H1 (cell line): Measurements from ENCODE around the gene DHPS. TPM values are rescaled to one million over a fixed set of nuclear protein-coding genes. Genes with fewer than 3 reads are reported as not detected.

Source experiments
- ATF2 ChIP-seq: IDR thresholded peaks from 2 replicates; pipeline ENCODE4 v1.6.1; 2012; ENCODE audit warnings: low read length, inconsistent platforms
- CHD7 ChIP-seq: fragments of 300-600 bp; sonication (generic); IDR thresholded peaks from 2 replicates; pipeline ENCODE4 v1.7.1; 2012; ENCODE audit warnings: low read length, moderate library complexity, mild to moderate bottlenecking, inconsistent platforms; ENCODE audit not compliant: insufficient replicate concordance
- CTCF ChIP-seq, 3 experiments: IDR thresholded peaks; 1 replicate in 2 of 3; 2 replicates in 1 of 3; pipeline versions ENCODE4 v1.5.1 to v1.6.1; 2011; ENCODE audit warnings: low read length in 3 of 3, mild to moderate bottlenecking in 3 of 3, inconsistent platforms in 2 of 3, low read depth in 1 of 3, moderate library complexity in 1 of 3; ENCODE audit not compliant: insufficient read depth in 1 of 3; ENCODE audit errors: control extremely low read depth in 1 of 3
- GABPA ChIP-seq: IDR thresholded peaks from 2 replicates; pipeline ENCODE4 v1.6.1; 2011; ENCODE audit warnings: mild to moderate bottlenecking, low read length, moderate library complexity, borderline replicate concordance; ENCODE audit not compliant: insufficient read depth
- HDAC2 ChIP-seq, 2 experiments: fragments of 300-600 bp in 1 of 2; sonication (generic) in 1 of 2; IDR thresholded peaks; 2 replicates each; pipeline ENCODE4 v1.6.1; 2011 to 2012; ENCODE audit warnings: low read depth in 2 of 2, low read length in 2 of 2, mild to moderate bottlenecking in 2 of 2, moderate library complexity in 2 of 2, borderline replicate concordance in 1 of 2, inconsistent platforms in 1 of 2
- POLR2A ChIP-seq, 2 experiments: IDR thresholded peaks; 1 replicate in 1 of 2; 2 replicates in 1 of 2; pipeline ENCODE4 v1.6.1; 2011; ENCODE audit warnings: low read depth in 2 of 2, low read length in 2 of 2, mild to moderate bottlenecking in 2 of 2; ENCODE audit errors: control extremely low read depth in 1 of 2
- SUZ12 ChIP-seq: fragments of 200-600 bp; sonication (generic); IDR thresholded peaks from 2 replicates; pipeline ENCODE4 v1.6.1; 2012; ENCODE audit warnings: mild to moderate bottlenecking, inconsistent platforms, low read length, moderate library complexity, mixed read lengths
- polyA plus RNA-seq, 7 experiments: library from polyadenylated mRNA; depleted of rRNA in 3 of 7; stranded (reverse) in 5 of 7; unstranded in 2 of 7; fragments of >200 nt in 5 of 7; fragments of 200-250 nt in 2 of 7; gene quantifications; 1 replicate in 5 of 7; 2 replicates in 1 of 7; 4 replicates in 1 of 7; pipeline versions ENCODE4 v1.2.1 to v1.2.3, GENCODE V29; 2011 to 2013; ENCODE audit warnings: missing spikeins in 2 of 7, mixed read lengths in 2 of 7
- total RNA-seq: library from RNA; stranded (reverse); fragmentation: NEBNext Ultra II Directional; extraction: Animal tissue kit (Norgen Biotek cat#: 25700); gene quantifications from 2 replicates; pipeline ENCODE4 v1.2.1, GENCODE V29; 2021

The DHPS gene
- total and polyA plus RNA-seq, 2 of the 8 experiments (the other 6 are each of a cell fraction or from before 2014, with no cell fraction given): 86.6 to 99.6 TPM

- no peak for TF ChIP-seq ATF2
- no peak for TF ChIP-seq HDAC2 (IDR thresholded peaks at IDR 0.05; ENCODE audit: borderline replicate concordance in 1 of 2, low read depth in 2 of 2, low read length in 2 of 2)
- no peak for TF ChIP-seq SUZ12
- no peak for TF ChIP-seq CTCF (IDR thresholded peaks at IDR 0.05; ENCODE audit: control extremely low read depth in 1 of 3, insufficient read depth in 1 of 3, low read depth in 1 of 3, low read length in 3 of 3)
- TF ChIP-seq GABPA: no peak
- no peak for TF ChIP-seq CHD7
- TF ChIP-seq POLR2A (IDR thresholded peaks at IDR 0.05; ENCODE audit: control extremely low read depth in 1 of 2, low read depth in 2 of 2, low read length in 2 of 2): no peak
Measured at GRCh38 chr19:12655546-12655945, 26.1 kb downstream of the DHPS start (continued).
